ENCODE measurements around the gene NTNG2. TPM values are rescaled to one million over a fixed set of nuclear protein-coding genes. Genes with fewer than 3 reads are reported as not detected.
A peak's percentile ranks its signal among the peaks of the same experiment; 100 is the strongest.

Gene NTNG2
- total RNA-seq, 4 donors from 2014 or later = 1.5 to 6.6 (median 4.3) TPM

GRCh38 chr9:132156262-132156661 is 5.6 kb upstream of the NTNG2 start:
- DNase-seq (ENCODE audit: extremely low spot score) = no peak
- H3K9me3 ChIP-seq = no peaks in the 10 kb centered on the region
- TF ChIP-seq POLR2A (IDR thresholded peaks at IDR 0.05; ENCODE audit: low read depth) (no peak), POLR2AphosphoS5 (IDR thresholded peaks at IDR 0.05) (no peak), EP300 (IDR thresholded peaks at IDR 0.05) (no peak), CTCF (IDR thresholded peaks at IDR 0.05) (no peak)
- no peak overlapping the region for H3K4me3 ChIP-seq
- no peaks in the 10 kb centered on the region for H3K36me3 ChIP-seq
- intact Hi-C loops (cut with DNase I) = no loop called here
- peaks cover 5 to 96% (median 11%) of the 10 kb centered on the region in 4 donors for H3K27me3 ChIP-seq
- H3K4me1 ChIP-seq = peaks cover 7 to 8% (median 7%) of the 10 kb centered on the region in 4 donors
- H3K27ac ChIP-seq (replicated peaks in 1 of 4) = no peak overlapping the region
- WGBS = 43% methylated on average over 5 of the region's 5 CpGs

- no peak overlapping the region for H3K4me3 ChIP-seq
Measured at GRCh38 chr9:132157347-132158116, 4.3 kb upstream of the NTNG2 start.

GRCh38 chr9:132160802-132161742 is 786 bp upstream of the NTNG2 start:
- peak overlapping the region; percentile 72 to 90 (median 75) for H3K4me3 ChIP-seq
- H3K27me3 ChIP-seq = peaks cover 19 to 93% (median 37%) of the 10 kb centered on the region in 4 donors
- no peak overlapping the region for H3K27ac ChIP-seq (replicated peaks in 1 of 4)
- H3K36me3 ChIP-seq = no peaks in the 10 kb centered on the region
- peaks cover 36 to 49% (median 41%) of the 10 kb centered on the region in 4 donors for H3K4me1 ChIP-seq
- H3K9me3 ChIP-seq = no peaks in the 10 kb centered on the region
- WGBS = 7% methylated on average over 30 of the region's 50 CpGs
- intact Hi-C loops (cut with DNase I) = no loop called here
- no peak for DNase-seq (ENCODE audit: extremely low spot score)
- no peak for TF ChIP-seq CTCF (IDR thresholded peaks at IDR 0.05)
- TF ChIP-seq POLR2A (IDR thresholded peaks at IDR 0.05; ENCODE audit: low read depth) = no peak
- no peak for TF ChIP-seq EP300 (IDR thresholded peaks at IDR 0.05)
- TF ChIP-seq POLR2AphosphoS5 (IDR thresholded peaks at IDR 0.05) = no peak

More at GRCh38 chr9:132157347-132158116, 4.3 kb upstream of the NTNG2 start:
- Histone ChIP-seq H3K27ac (replicated peaks in 1 of 4) (no peak overlapping the region), H3K36me3 (no peaks in the 10 kb centered on the region), H3K9me3 (no peaks in the 10 kb centered on the region), H3K27me3 (peaks cover 8 to 94% (median 14%) of the 10 kb centered on the region in 4 donors), H3K4me1 (peaks cover 10 to 19% (median 16%) of the 10 kb centered on the region in 4 donors)
- TF ChIP-seq CTCF (IDR thresholded peaks at IDR 0.05) = no peak
- no peak for TF ChIP-seq EP300 (IDR thresholded peaks at IDR 0.05)
- no peak for TF ChIP-seq POLR2AphosphoS5 (IDR thresholded peaks at IDR 0.05)
- no peak for TF ChIP-seq POLR2A (IDR thresholded peaks at IDR 0.05; ENCODE audit: low read depth)
- WGBS = 87% methylated on average over 13 of the region's 19 CpGs
- intact Hi-C loops (cut with DNase I) = no loop called here
- DNase-seq (ENCODE audit: extremely low spot score) = no peak

- H3K9me3 ChIP-seq = no peaks in the 10 kb centered on the region
- 0% methylated on average over 2 of the region's 74 CpGs for WGBS
- H3K27ac ChIP-seq (replicated peaks in 1 of 4) = no peak overlapping the region
- H3K36me3 ChIP-seq = no peaks in the 10 kb centered on the region
- intact Hi-C loops (cut with DNase I) = no loop called here
- peaks cover 36 to 49% (median 41%) of the 10 kb centered on the region in 4 donors for H3K4me1 ChIP-seq
- peak overlapping the region; percentile 72 to 90 (median 75) for H3K4me3 ChIP-seq
- no peak for TF ChIP-seq EP300 (IDR thresholded peaks at IDR 0.05)
- no peak for TF ChIP-seq POLR2A (IDR thresholded peaks at IDR 0.05; ENCODE audit: low read depth)
- TF ChIP-seq CTCF (IDR thresholded peaks at IDR 0.05) = no peak
- no peak for TF ChIP-seq POLR2AphosphoS5 (IDR thresholded peaks at IDR 0.05)
- H3K27me3 ChIP-seq = peaks cover 19 to 96% (median 37%) of the 10 kb centered on the region in 4 donors
- no peak for DNase-seq (ENCODE audit: extremely low spot score)
Measured at GRCh38 chr9:132162764-132163456, 1.1 kb downstream of the NTNG2 start.
